Endodermal cell (in vitro differentiated cells): ENCODE measurements around the gene PM20D2. TPM values are rescaled to one million over a fixed set of nuclear protein-coding genes. Genes with fewer than 3 reads are reported as not detected.
A peak's percentile ranks its signal among the peaks of the same experiment; 100 is the strongest.

ENCODE experiments used
- DNase-seq: peaks from one replicate; pipeline ENCODE4 v3.0.0-alpha.2; 2017
- H3K27ac ChIP-seq: 2 replicates; pipeline ENCODE4 v1.5.1; 2013; ENCODE audit warnings: mild to moderate bottlenecking, low read depth, low read length, moderate library complexity
- H3K27me3 ChIP-seq: 2 replicates; pipeline ENCODE4 v1.6.1; 2013; ENCODE audit warnings: mild to moderate bottlenecking, low read length, moderate library complexity; ENCODE audit not compliant: insufficient read depth, control insufficient read depth, poor library complexity, severe bottlenecking
- H3K36me3 ChIP-seq: 2 replicates; pipeline ENCODE4 v1.7.0; 2013; ENCODE audit warnings: mild to moderate bottlenecking, low read length, moderate library complexity; ENCODE audit not compliant: control insufficient read depth, insufficient read depth
- H3K4me1 ChIP-seq: one replicate; pipeline ENCODE4 v1.7.0; 2013; ENCODE audit warnings: low read length; ENCODE audit not compliant: control insufficient read depth, insufficient read depth
- H3K4me3 ChIP-seq: 2 replicates; pipeline ENCODE4 v1.5.1; 2013; ENCODE audit warnings: mild to moderate bottlenecking, low read length, moderate library complexity
- H3K9ac ChIP-seq: 2 replicates; pipeline ENCODE4 v1.6.1; 2013; ENCODE audit warnings: mild to moderate bottlenecking, low read length, moderate library complexity; ENCODE audit not compliant: poor library complexity, severe bottlenecking; ENCODE audit errors: extremely low read depth
- H3K9me3 ChIP-seq: 2 replicates; pipeline ENCODE4 v1.6.1; 2013; ENCODE audit warnings: mild to moderate bottlenecking, low read length, moderate library complexity; ENCODE audit not compliant: control insufficient read depth
- H3K27ac Mint-ChIP-seq: 2 replicates; pipeline ENCODE4 v1.8.0; 2020; ENCODE audit warnings: mixed read lengths
- H3K27me3 Mint-ChIP-seq: 2 replicates; pipeline ENCODE4 v1.8.0; 2021; ENCODE audit warnings: mild to moderate bottlenecking, mixed read lengths; ENCODE audit not compliant: insufficient read depth
- H3K36me3 Mint-ChIP-seq: 2 replicates; pipeline ENCODE4 v1.8.0; 2020; ENCODE audit warnings: low read depth, mixed read lengths
- H3K4me1 Mint-ChIP-seq: 2 replicates; pipeline ENCODE4 v1.8.0; 2020; ENCODE audit warnings: mixed read lengths
- H3K4me3 Mint-ChIP-seq: 2 replicates; pipeline ENCODE4 v1.8.0; 2020; ENCODE audit warnings: mild to moderate bottlenecking, moderate library complexity, mixed read lengths
- H3K9me3 Mint-ChIP-seq: 2 replicates; pipeline ENCODE4 v1.8.0; 2020; ENCODE audit warnings: mild to moderate bottlenecking, mixed read lengths
- CTCF ChIP-seq: fragments of 200-600 bp; sonication (generic); conservative IDR thresholded peaks from 2 replicates; pipeline ENCODE4 v1.5.0; 2021; ENCODE audit warnings: antibody characterized with exemption, mild to moderate bottlenecking
- WGBS, 2 experiments: methylation state at CpG; one replicate each; pipeline versions ENCODE4 v1.1.5 to v1.1.7; 2013; ENCODE audit warnings: missing lambda C conversion rate in 2 of 2, mixed read lengths in 1 of 2; ENCODE audit not compliant: insufficient coverage in 1 of 2, insufficient read length in 1 of 2; 5-methylcytosine and 5-hydroxymethylcytosine counted together
- total RNA-seq, 2 donors: library from RNA; stranded (reverse); fragmentation: NEBNext Ultra II Directional in 1 of 2; extraction: Animal tissue kit (Norgen Biotek cat#: 25700) in 1 of 2; gene quantifications; 2 replicates in 1 of 2; 3 replicates in 1 of 2; pipeline ENCODE4 v1.2.1, GENCODE V29; 2021

Gene PM20D2
- total RNA-seq, 2 donors from 2014 or later = 5.1 to 8.5 TPM

GRCh38 chr6:89197141-89197540 is 51.3 kb downstream of the PM20D2 start:
- H3K9ac ChIP-seq = no peak overlapping the region
- H3K27me3 ChIP-seq = no peaks in the 10 kb centered on the region
- H3K36me3 Mint-ChIP-seq = no peaks in the 10 kb centered on the region
- no peak overlapping the region for H3K27ac Mint-ChIP-seq
- no peak overlapping the region for H3K4me3 Mint-ChIP-seq
- DNase-seq = no peak
- no peaks in the 10 kb centered on the region for H3K36me3 ChIP-seq
- H3K9me3 ChIP-seq = peaks cover 13% of the 10 kb centered on the region
- H3K9me3 Mint-ChIP-seq = peaks cover 11% of the 10 kb centered on the region
- no peaks in the 10 kb centered on the region for H3K4me1 ChIP-seq
- no peak overlapping the region for H3K4me3 ChIP-seq
- TF ChIP-seq CTCF = no peak
- no peaks in the 10 kb centered on the region for H3K27me3 Mint-ChIP-seq
- peaks cover 4% of the 10 kb centered on the region for H3K4me1 Mint-ChIP-seq
- WGBS, 2 experiments = 38 to 65% methylated on average over 2 to 4 of the region's 4 CpGs
- H3K27ac ChIP-seq = no peak overlapping the region

- H3K4me1 Mint-ChIP-seq = peaks cover 4% of the 10 kb centered on the region
- no peak overlapping the region for H3K4me3 Mint-ChIP-seq
- H3K36me3 Mint-ChIP-seq = no peaks in the 10 kb centered on the region
- Histone ChIP-seq H3K9me3 (peaks cover 13% of the 10 kb centered on the region), H3K4me1 (no peaks in the 10 kb centered on the region), H3K9ac (no peak overlapping the region), H3K27ac (no peak overlapping the region), H3K4me3 (no peak overlapping the region), H3K27me3 (no peaks in the 10 kb centered on the region), H3K36me3 (no peaks in the 10 kb centered on the region)
- TF ChIP-seq CTCF = no peak
- WGBS, 2 experiments = 65 to 69% methylated on average over 6 to 7 of the region's 7 CpGs
- peak; percentile 77 for DNase-seq
- H3K27ac Mint-ChIP-seq = no peak overlapping the region
- H3K27me3 Mint-ChIP-seq = no peaks in the 10 kb centered on the region
- peaks cover 11% of the 10 kb centered on the region for H3K9me3 Mint-ChIP-seq
These were observed 52.4 kb downstream of the PM20D2 start for GRCh38 chr6:89198235-89198634.

- H3K4me3 Mint-ChIP-seq = no peak overlapping the region
- no peak overlapping the region for H3K27ac ChIP-seq
- no peak for TF ChIP-seq CTCF
- peaks cover 4% of the 10 kb centered on the region for H3K4me1 Mint-ChIP-seq
- no peak overlapping the region for H3K9ac ChIP-seq
- H3K36me3 Mint-ChIP-seq = no peaks in the 10 kb centered on the region
- WGBS, 2 experiments = 88 to 92% methylated on average over 2 of the region's 2 CpGs
- DNase-seq = no peak
- H3K4me3 ChIP-seq = no peak overlapping the region
- no peaks in the 10 kb centered on the region for H3K36me3 ChIP-seq
- H3K27me3 Mint-ChIP-seq = peaks cover 2% of the 10 kb centered on the region
- H3K9me3 ChIP-seq = peaks cover 13% of the 10 kb centered on the region
- peaks cover 5% of the 10 kb centered on the region for H3K9me3 Mint-ChIP-seq
- H3K27ac Mint-ChIP-seq = no peak overlapping the region
- no peaks in the 10 kb centered on the region for H3K4me1 ChIP-seq
- no peaks in the 10 kb centered on the region for H3K27me3 ChIP-seq
These were observed 53.7 kb downstream of the PM20D2 start for GRCh38 chr6:89199579-89199978.
